HPDE6-E6E7 (cell line): Measurements from ENCODE around the gene GRB2.

ENCODE experiments used
- DNase-seq: peaks from one replicate; pipeline ENCODE4 v3.0.0; 2011; ENCODE audit warnings: missing footprints; ENCODE audit errors: extremely low spot score

GRB2 gene

DNA sequence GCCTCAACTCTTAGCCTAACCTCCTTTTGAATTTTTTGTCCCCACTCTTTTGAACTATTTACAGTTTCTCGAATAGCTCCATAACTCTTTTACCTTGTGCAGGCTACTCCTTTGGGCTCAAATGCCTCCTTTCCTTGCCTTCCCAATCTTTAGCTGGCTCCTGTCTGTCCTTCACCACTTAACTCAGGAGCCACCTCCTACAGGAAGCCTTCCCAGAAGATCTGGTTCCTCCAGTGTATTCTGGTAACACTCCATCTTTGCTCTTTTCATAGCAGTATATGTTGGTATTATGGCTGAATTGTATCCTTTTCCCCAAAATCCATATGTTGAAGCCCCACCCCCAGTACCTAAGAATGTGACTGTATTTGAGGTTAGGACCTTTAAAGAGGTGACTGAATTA is 9.0 kb upstream of the GRB2 start:
- no peak for DNase-seq

DNA sequence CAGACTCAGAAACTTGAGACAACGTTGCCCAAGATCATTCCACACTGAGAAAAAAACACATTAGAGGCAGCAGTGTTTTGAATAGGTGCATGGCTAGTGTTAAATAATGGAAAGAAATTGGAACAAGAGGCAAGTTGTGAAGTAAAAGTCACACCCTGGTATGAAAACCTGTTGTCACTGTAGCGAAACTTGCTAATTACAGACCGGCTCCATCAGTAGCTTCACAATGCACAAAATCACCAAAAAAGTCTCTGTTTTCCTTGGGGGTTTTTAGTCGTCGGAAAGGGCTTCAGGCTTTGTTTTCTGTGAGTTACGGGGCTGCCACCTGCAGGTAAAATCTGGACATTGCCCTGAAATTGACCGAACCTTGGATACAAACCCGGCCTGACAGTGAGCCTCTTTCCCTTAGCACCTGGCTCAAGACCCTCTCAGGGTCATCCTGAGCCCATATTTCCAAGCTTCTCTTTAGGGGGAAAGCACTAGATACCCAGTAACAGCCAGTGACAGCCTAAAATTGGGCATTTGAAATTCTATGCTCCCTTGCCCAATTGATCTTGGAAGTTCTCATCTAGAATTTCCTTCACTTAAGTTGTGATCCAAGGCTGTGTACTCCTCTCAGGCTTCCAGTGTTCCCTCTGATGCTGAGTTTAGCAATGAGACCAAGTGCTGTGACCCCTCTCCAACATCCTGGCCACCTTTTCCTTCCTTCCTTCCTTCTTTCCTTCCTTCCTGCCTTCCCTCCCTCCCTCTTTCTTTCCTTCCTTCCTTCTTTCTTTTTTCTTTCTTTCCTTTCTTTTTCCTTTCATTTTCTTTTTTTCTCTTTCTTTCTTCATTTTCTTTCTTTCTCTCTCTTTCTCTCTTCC is 7.2 kb upstream of the GRB2 start:
- DNase-seq = peak; percentile 54

DNA sequence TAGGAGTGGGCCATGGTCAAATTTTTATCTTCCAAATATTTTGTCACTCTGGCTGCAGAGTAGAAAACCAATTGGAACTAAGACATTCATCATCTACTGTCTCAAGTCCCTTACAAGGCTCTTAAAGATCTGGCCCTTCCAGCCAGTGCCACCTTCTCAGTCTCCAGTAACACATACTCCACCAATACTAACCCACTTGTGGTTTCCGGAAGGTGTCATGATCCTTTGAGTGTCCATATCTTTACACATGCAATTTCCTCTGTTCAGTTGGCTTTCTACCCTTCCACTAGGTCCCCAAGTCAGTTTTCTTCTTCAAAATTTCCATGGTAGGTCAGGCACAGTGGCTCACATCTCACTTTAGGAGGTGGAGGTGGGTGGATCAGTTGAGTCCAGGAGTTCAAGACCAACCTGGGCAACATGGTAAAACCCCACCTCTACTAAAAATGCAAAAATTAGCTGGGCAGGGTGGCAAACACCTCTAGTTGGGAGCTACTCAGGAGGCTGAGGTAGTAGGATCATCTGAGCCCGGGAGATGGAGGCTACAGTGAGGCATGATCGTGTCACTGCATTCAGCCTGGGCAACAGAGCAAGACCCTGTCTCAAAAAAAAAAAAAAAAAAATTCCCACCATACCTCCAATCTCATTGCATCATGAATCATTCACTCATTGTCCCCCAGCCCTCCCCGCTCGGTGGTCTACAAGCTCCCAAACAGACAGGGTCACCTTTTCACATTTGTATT is 6.0 kb upstream of the GRB2 start:
- no peak for DNase-seq

DNA sequence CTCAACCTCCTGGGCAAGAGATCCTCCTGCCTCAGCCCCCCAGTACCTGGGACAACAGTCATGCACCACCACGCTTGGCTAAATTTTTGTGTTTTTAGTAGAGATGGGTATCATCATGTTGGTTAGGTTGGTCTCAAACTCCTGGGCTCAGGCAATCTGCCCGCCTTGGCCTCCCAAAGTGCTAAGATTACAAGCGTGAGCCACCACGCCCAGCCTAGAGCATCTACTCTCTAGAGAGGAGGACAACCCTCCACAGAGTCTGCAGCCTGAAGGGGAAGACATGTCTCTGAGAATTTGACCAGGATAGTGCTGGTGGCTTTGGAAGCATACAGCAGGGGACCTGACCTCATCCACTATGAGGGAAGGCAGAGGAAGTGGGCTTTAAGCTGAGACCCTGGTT is 4.7 kb upstream of the GRB2 start:
- no peak for DNase-seq

DNA sequence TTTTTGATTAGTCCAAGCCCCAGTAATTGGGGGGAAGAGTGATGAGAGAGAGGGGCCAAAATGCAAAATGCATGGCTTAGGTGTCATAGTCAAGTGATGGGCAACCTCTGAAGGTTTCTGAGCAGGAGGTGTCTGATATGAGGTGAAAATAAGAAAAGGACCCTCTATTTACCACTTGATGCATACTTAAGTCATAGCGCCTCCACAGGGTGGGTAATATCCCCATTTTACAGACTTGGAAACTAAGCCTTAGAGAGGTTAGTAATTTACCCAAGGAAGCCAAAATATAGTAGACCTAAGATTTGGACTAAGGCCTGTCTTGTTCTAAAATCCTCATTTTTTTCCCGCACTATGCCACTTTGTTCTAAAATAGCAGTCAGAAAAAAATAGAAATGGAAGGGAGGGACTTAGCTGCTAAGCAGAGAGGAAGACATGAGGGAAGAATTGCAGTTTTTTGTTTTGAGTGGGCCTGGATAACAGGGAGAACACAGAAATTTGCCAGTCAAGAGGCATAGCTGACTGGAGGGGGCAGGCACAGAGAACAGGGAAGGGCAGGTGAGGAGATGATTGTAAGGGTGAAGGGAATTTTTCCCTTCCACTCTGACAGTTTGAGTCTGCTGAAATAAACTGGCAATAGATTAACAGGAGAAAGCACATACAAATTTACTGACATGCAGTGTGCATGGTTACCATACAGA is 2.3 kb upstream of the GRB2 start:
- no peak for DNase-seq

DNA sequence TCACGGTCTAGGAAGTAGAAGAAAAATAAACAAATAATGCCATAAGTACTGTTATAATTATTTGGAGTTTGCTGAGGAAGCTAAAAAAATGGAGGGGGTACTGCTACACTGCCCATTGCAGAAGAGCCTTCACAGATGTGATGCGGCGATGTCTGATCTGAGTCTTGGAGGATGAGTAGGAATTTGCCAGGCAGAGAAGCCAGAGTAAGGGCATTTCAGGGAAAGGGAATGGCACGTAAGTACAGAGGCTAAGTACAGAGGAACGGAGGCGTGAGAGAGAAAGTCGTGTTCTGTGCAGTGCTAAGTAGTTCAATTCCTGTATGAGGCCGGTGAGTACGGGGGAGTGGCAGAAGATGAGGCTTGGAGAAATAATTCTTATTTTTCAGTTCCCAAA is 741 bp upstream of the GRB2 start:
- no peak for DNase-seq

DNA sequence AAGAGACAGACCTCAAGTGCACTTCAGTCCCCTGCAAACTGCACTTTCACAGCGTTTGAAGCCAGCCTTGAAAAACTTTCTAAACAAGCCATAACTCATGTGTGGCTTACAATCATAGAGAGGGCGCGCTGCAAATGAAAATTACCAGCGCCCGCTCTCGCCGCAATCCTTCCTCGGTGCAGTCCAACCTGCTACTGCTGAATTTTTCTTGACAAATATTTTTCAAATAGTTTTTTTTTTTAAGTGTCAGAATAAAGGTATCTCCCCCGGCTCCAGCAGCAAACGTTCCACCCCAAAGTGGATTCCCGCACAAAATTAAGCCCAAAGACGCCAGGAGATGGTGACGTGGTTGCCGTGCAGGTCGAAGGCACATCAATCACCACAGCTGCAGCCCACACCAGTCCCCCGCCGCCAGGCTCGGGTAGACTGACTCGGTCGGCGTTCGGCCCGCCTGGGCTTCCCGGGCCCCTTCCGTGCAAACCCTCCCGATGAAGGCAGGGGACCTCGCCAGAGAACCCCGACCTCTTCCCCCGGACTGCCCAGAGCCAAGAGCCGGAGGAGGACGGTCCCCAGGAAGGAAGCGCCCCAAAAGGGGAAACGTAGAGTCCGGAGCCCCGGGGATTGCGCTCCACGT is 630 bp downstream of the GRB2 start:
- DNase-seq = no peak

DNA sequence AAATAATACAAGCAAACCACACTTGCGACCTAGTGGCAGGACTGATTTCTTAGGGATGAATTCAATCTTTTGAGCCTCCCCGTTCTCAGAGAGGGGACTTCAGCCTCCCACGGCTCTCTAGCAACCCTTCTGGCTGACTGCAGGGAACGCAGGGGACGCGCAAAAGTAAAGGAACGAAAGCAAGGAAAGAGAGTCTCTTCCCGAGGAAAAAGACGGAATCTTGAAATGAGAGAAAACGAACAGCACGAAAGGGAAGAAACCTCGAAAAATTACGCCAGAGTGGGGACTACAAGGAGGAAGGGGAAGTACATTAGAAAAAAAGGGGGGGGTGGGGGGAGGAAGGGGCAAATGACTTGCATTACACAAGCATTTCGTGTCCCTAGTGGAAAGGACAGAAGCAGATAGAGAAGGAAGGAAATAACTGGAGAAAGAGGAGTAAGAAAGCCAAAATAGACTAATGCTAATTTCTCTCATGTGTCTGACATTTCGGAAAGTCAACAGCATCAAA is 1.2 kb downstream of the GRB2 start:
- DNase-seq = peak; percentile 75

DNA sequence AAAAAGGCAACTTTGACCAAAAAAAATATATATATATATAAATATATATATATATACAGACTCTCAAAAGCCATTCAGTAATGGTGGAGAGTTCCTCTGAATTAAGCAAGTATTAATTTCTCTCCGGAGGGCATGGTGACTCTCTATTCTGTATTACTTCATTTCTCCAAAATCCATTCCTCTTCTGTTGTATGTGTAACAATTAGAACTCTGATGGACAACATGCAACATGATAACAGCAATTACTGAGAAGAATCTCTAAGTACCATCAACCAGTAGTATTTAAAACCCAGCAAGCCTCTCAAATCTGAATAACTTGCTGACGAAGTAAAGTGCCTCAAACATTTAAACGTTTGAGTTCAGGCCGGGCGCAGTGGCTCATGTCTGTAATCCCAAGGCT is 2.3 kb downstream of the GRB2 start:
- no peak for DNase-seq

DNA sequence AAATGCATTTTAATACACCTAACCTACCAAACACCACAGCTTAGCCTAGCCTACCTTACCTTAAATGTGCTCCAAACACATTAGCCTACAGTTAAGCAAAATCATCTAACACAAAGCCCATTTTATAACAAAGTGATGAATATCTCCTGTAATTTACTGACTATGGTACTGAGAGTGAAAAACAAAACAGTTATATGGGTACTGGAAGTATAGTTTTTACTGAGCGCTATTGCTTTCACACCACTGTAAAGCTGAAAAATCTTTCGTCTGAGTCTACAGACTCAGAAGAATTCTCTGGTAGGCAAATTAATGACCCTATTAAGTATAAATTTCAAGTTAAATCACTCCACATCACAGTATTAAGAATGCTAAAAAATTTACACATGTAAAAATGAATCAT is 3.5 kb downstream of the GRB2 start:
- DNase-seq = no peak

DNA sequence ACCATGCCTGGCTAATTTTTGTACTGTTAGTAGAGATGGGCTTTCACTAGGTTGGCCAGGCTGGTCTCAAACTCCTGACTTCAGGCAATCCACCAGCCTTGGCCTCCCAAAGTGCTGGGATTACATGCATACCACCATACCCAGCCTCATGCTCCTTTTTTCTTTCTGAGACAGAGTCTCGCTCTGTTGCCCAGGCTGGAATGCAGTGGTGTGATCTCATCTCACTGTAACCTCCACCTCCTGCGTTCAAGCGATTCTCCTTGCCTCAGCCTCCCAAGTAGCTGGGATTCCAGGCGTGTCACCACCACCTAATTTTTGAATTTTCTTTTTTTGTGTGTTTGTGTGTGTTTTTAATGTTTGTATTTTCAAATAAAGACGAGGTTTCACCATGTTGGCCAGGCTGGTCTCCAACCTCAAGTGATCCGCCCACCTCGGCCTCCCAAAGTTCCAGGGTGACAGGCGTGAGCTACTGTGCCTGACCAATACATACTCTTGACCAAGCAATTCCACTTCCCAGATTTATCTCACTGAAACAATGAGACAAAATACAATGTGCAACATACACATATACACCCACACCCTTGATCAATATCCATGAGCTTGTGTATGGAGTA is 5.0 kb downstream of the GRB2 start:
- DNase-seq = no peak

DNA sequence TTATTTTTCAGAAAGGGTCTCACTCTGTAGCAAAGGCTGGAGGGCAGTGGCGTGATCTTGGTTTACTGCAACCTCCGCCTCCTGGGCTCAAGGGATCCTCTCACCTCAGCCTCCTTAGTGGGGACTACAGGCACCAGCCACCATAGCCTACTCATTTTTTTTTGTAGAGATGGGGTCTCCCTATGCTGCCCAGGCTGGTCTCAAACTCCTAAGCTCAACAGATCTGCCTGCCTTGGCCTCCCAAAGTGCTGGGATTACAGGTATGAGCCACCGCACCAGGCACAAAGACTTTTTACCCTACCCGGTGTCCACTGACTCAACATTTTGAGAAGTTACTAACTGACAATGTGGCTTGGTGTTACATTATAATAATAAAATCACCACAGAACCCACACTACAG is 7.2 kb downstream of the GRB2 start:
- no peak for DNase-seq

DNA sequence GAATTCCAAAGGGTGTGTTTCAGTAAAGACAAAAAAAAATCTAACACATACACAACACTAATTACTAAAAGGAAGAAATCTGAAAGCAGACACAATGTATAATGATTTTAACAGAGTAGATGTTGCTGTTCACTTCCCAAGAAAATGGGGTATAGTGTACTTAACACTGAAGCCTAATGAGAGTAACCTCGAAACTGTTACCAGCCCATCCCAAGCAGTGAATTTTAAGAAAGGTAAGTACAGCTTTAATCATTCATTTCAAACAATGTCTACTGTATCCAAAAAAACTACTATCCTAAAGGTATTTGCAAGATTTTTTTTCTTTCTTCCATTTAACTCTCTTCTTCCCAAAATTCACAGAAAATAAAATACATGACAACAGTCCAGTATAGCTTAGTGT is 8.3 kb downstream of the GRB2 start:
- no peak for DNase-seq

DNA sequence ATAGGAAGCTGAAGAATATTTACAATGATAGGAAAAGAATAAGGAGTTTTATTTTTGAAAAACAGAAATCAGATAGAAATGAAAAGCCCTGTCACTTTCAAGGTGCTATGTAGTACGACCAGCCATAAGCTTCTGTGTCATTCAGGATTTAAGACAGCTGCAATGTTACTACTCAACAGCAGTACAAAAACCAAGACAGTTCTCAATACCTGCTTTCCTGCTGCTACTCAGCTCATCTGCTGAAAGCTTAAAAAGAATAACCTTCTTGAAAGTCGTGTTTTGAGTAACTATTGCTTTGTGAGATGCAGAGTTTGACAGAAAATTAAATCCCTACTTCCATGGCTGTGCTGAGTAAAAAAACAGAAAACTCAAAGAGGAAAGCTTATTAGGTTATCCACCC is 8.7 kb downstream of the GRB2 start:
- DNase-seq = no peak

DNA sequence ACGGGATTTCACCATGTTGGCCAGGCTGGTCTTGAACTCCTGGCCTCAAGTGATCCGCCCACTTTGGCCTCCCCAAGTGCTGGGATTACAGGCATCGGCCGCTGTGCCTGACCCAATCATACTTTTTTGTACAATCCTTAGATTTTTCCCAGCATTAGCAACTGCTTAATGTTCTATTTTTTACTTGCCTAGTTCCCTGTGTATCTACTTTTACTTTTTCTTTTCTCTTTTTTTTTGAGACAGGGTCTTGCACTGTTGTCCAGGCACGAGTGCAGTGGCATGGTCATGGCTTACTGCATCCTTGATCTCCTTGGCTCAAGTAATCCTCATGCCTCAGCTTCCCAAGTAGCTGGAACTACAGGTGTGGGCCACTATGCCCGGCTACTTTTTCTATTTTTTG is 9.5 kb downstream of the GRB2 start:
- no peak for DNase-seq

DNA sequence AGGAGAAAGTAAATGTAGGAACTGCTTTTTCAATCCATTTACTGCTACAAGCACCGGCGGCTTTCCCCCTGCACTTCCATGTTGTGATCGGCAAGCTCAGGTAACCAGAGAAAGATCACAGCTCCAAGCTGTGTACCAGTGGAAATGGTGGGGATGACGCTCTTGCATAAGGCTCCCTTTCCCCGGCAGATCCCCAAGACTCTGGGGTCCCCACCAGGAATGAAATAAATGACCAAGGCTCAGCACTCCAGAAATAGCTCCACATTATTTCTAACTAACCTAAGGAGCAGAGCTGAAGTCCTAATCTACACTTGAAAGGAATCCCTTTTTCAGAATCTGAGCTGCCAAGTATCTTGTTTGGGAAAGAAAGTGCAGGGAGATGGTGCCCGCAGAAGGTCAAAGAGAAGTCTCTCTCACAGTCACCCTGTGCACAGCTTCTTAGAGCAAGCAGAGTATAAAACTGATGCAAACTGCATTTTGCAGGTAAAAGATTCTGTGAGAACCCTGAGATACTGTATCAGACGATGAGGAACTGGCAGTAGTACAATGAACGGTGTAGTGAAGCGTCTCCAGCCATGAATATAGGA is 11.1 kb downstream of the GRB2 start:
- DNase-seq = no peak

DNA sequence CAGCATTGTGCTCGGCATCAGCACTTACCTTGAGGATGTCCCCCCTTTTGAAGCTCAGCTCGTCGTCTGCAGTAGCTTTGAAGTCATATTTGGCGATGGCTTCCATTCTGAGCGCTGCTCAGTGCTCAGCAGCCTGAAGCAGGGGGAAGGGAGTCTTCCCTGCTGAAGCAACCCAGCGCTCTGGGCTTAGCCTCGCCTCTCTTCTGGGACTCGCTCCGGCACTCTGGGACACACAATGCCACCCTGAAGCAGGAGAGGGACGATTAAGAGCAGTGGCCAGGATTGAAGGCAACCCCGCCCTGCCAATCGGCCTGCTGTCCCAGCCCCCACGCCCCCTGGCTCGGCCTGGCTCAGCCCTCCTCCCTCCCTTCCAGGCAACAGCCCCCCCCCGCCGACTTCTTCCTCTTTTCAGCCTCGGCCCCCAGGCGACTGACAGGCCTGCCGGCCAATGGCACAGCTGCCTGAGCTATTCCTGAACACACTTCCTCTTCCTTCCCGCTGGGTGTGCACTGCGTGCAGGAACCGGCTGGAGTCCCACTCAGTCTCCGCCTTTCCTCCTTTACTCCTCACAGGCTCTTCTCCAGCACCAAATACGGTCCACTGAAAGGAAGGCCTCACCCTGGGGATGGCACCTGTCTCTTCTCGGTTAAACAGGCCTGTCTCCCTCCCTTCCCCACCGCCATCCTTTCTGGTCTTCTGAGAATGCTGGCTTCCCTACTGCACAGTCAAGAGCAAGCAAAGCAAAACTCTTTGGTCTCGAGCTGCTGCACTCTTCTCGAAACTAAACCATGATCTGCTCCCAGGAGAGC is 11.8 kb downstream of the GRB2 start:
- DNase-seq = peak; percentile 99

DNA sequence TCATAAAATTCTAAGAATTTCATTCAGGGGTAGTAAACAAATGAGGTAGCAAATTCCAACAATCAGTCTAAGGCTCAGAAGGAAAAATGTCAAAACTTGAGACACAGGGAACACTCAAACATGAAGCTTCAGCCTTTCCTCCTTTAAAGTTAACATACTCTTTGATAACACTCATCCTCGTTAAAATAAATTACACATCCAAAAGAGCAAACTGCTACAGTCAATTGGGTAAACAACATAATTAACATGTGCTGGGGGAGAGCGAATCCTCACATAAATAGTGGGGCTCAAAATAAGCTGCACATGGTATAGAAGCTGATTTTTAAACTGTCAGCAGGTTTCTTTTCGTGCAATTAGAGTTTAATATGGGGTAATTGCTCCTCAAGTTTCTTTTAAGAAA is 12.9 kb downstream of the GRB2 start:
- DNase-seq = no peak

DNA sequence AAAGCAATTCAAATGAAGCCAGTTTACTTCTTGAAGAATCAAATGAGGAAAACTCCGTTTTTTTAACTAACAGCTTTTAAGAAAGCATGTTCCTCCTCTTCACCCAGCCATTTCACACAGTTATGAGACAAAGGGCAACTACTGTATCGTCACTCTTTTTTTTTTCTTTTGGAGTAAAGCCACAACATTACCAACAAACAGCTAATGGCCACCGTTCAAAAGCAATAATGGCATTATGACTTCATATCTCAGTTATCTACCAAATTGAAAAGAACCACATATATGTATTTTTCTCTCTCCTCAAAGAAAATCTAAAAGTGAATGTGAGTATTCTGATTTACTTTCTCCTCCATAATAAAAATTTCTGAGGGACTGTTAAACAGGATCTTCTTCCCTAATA is 14.5 kb downstream of the GRB2 start:
- no peak for DNase-seq

DNA sequence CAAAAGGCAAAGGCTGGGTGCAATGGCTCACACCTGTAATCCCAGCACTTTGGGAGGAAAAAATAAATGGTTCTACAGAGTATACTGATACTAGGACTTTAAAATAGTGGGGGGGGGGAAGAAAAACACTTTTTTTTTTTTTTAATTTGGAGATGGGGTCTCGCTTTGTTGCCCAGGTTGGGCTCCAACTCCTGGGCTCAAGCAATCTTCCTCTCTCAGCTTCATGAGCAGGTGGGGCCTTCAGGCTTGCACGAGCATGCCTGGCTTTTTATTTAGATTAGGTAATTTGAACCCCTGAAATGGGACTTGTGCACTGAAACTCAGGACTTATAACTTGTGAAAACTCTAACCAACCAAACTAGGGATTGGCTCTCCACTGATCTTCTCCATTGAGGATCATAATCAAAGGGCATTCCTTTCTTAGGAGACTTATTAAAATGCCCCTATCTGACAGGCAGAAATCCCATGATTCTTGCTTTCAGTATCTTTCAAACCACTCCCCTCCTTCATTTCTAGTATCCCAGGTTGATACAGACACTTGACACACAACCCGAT is 16.9 kb downstream of the GRB2 start:
- no peak for DNase-seq
